Smooth muscle cell (in vitro differentiated cells): ENCODE measurements around the gene KCNK13. TPM values are rescaled to one million over a fixed set of nuclear protein-coding genes. Genes with fewer than 3 reads are reported as not detected.

Experiments used
- DNase-seq: peaks from one replicate; lab custom pipeline; 2025; ENCODE audit not compliant: unreplicated experiment; lab: John Stamatoyannopoulos, UW
- H2AFZ ChIP-seq: fragments of 200-600 bp; sonication (generic); 2 replicates; pipeline ENCODE4 v1.6.0; 2016; ENCODE audit warnings: antibody characterized with exemption, low read depth, mild to moderate bottlenecking
- H3F3A ChIP-seq: fragments of 200-600 bp; sonication (generic); 2 replicates; pipeline ENCODE4 v1.6.0; 2017; ENCODE audit warnings: antibody characterized with exemption, low read depth
- H3K27ac ChIP-seq: fragments of 200-600 bp; sonication (generic); 2 replicates; pipeline ENCODE4 v1.5.1; 2016; ENCODE audit warnings: low read depth, mild to moderate bottlenecking
- H3K27me3 ChIP-seq: fragments of 200-600 bp; sonication (generic); 2 replicates; pipeline ENCODE4 v1.6.1; 2016; ENCODE audit warnings: low read depth, mild to moderate bottlenecking
- H3K36me3 ChIP-seq: fragments of 200-600 bp; sonication (generic); 2 replicates; pipeline ENCODE4 v1.5.1; 2016; ENCODE audit warnings: low read depth
- H3K4me1 ChIP-seq: fragments of 200-600 bp; sonication (generic); 2 replicates; pipeline ENCODE4 v1.5.1; 2016; ENCODE audit warnings: low read depth
- H3K4me2 ChIP-seq: fragments of 200-600 bp; sonication (generic); 2 replicates; pipeline ENCODE4 v1.6.0; 2016; ENCODE audit warnings: mild to moderate bottlenecking
- H3K4me3 ChIP-seq: fragments of 200-600 bp; sonication (generic); 2 replicates; pipeline ENCODE4 v1.5.1; 2016; ENCODE audit warnings: mild to moderate bottlenecking
- H3K79me2 ChIP-seq: fragments of 200-600 bp; sonication (generic); 2 replicates; pipeline ENCODE4 v1.6.0; 2016; ENCODE audit warnings: low read depth, mild to moderate bottlenecking
- H3K9ac ChIP-seq: fragments of 200-600 bp; sonication (generic); 2 replicates; pipeline ENCODE4 v1.6.0; 2016; ENCODE audit warnings: low read depth
- H3K9me3 ChIP-seq: fragments of 200-600 bp; sonication (generic); replicated peaks from 2 replicates; pipeline ENCODE4 v1.5.1; 2016; ENCODE audit warnings: low read depth
- H4K20me1 ChIP-seq: fragments of 200-600 bp; sonication (generic); 2 replicates; pipeline ENCODE4 v1.6.0; 2016; ENCODE audit warnings: low read depth
- WGBS: methylation state at CpG from one replicate; pipeline ENCODE4 v1.1.7; 2016; ENCODE audit warnings: low lambda C conversion rate; 5-methylcytosine and 5-hydroxymethylcytosine counted together
- polyA plus RNA-seq: library from polyadenylated mRNA; unstranded; fragments of >200 nt; fragmentation: Nextera tagmentation; extraction: Ambion mirVana; gene quantifications from 2 replicates; pipeline ENCODE4 v1.2.1, GENCODE V29; 2016
- total RNA-seq: library from RNA; depleted of rRNA; stranded (reverse); fragments of >200 nt; gene quantifications from 2 replicates; pipeline ENCODE4 v1.2.3, GENCODE V29; 2014
- TF ChIP-seq, protein P1 (sequence below): fragments of 200-600 bp; sonication (generic); IDR thresholded peaks from 2 replicates; pipeline ENCODE4 v1.5.1; 2017; ENCODE audit warnings: borderline replicate concordance, mild to moderate bottlenecking, antibody characterized with exemption; ENCODE audit not compliant: insufficient read depth, poor library complexity, severe bottlenecking

KCNK13 gene
- total and polyA plus RNA-seq, 2 experiments from 2014 or later: 0.45 TPM; not detected in 1

- H3K27ac ChIP-seq: no peak overlapping the region
- H2AFZ ChIP-seq: no peak overlapping the region
- DNase-seq: no peak
- no peaks in the 10 kb centered on the region for H3K9me3 ChIP-seq
- H3K36me3 ChIP-seq: no peaks in the 10 kb centered on the region
- WGBS: 69% methylated on average over 4 of the region's 4 CpGs
- H3K4me1 ChIP-seq: no peaks in the 10 kb centered on the region
- no peak overlapping the region for H3K9ac ChIP-seq
- no peaks in the 10 kb centered on the region for H3K79me2 ChIP-seq
- no peaks in the 10 kb centered on the region for H3F3A ChIP-seq
- H3K27me3 ChIP-seq: peaks cover 25% of the 10 kb centered on the region
- no peaks in the 10 kb centered on the region for H4K20me1 ChIP-seq
- TF ChIP-seq, protein P1, sequence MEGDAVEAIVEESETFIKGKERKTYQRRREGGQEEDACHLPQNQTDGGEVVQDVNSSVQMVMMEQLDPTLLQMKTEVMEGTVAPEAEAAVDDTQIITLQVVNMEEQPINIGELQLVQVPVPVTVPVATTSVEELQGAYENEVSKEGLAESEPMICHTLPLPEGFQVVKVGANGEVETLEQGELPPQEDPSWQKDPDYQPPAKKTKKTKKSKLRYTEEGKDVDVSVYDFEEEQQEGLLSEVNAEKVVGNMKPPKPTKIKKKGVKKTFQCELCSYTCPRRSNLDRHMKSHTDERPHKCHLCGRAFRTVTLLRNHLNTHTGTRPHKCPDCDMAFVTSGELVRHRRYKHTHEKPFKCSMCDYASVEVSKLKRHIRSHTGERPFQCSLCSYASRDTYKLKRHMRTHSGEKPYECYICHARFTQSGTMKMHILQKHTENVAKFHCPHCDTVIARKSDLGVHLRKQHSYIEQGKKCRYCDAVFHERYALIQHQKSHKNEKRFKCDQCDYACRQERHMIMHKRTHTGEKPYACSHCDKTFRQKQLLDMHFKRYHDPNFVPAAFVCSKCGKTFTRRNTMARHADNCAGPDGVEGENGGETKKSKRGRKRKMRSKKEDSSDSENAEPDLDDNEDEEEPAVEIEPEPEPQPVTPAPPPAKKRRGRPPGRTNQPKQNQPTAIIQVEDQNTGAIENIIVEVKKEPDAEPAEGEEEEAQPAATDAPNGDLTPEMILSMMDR: no peak
- no peak overlapping the region for H3K4me2 ChIP-seq
- no peak overlapping the region for H3K4me3 ChIP-seq
These were observed 11.5 kb upstream of the KCNK13 start for GRCh38 chr14:90050271-90050670.

GRCh38 chr14:90053044-90053443 lies 8.8 kb upstream of the KCNK13 start:
- Histone ChIP-seq H3K27me3 (peaks cover 35% of the 10 kb centered on the region), H3K9ac (no peak overlapping the region), H3K36me3 (no peaks in the 10 kb centered on the region), H3K4me1 (no peaks in the 10 kb centered on the region), H2AFZ (no peak overlapping the region), H3K27ac (no peak overlapping the region), H3K4me3 (no peak overlapping the region), H3K9me3 (no peaks in the 10 kb centered on the region), H3F3A (no peaks in the 10 kb centered on the region), H4K20me1 (no peaks in the 10 kb centered on the region), H3K4me2 (no peak overlapping the region), H3K79me2 (no peaks in the 10 kb centered on the region)
- 82% methylated on average over 2 of the region's 2 CpGs for WGBS
- TF ChIP-seq, protein P1: no peak
- no peak for DNase-seq

GRCh38 chr14:90054803-90055202 lies 7.0 kb upstream of the KCNK13 start:
- Histone ChIP-seq H3K27ac (no peak overlapping the region), H3K4me3 (no peak overlapping the region), H3K9me3 (no peaks in the 10 kb centered on the region), H3K4me1 (no peaks in the 10 kb centered on the region), H3K27me3 (peaks cover 53% of the 10 kb centered on the region), H3K36me3 (no peaks in the 10 kb centered on the region), H3F3A (no peaks in the 10 kb centered on the region), H4K20me1 (no peaks in the 10 kb centered on the region), H3K9ac (no peak overlapping the region), H2AFZ (no peak overlapping the region), H3K4me2 (no peak overlapping the region), H3K79me2 (no peaks in the 10 kb centered on the region)
- TF ChIP-seq, protein P1: no peak
- WGBS: 94% methylated on average over 1 of the region's 1 CpG
- DNase-seq: no peak

- H3K27me3 ChIP-seq: peaks cover 69% of the 10 kb centered on the region
- H3K36me3 ChIP-seq: no peaks in the 10 kb centered on the region
- TF ChIP-seq, protein P1: no peak
- WGBS: 67% methylated on average over 8 of the region's 8 CpGs
- no peak overlapping the region for H3K4me2 ChIP-seq
- H3K79me2 ChIP-seq: no peaks in the 10 kb centered on the region
- H3K4me1 ChIP-seq: peaks cover 4% of the 10 kb centered on the region
- H3F3A ChIP-seq: no peaks in the 10 kb centered on the region
- DNase-seq: no peak
- H3K9me3 ChIP-seq: no peaks in the 10 kb centered on the region
- no peak overlapping the region for H3K9ac ChIP-seq
- H3K4me3 ChIP-seq: no peak overlapping the region
- no peaks in the 10 kb centered on the region for H4K20me1 ChIP-seq
- no peak overlapping the region for H2AFZ ChIP-seq
- no peak overlapping the region for H3K27ac ChIP-seq
These were observed 5.0 kb upstream of the KCNK13 start for GRCh38 chr14:90056826-90057225.
